ENCODE results near the gene SH3RF2. TPM values are rescaled to one million over a fixed set of nuclear protein-coding genes. Genes with fewer than 3 reads are reported as not detected.

SH3RF2 gene
- total RNA-seq, 2 experiments from 2014 or later, result not detected

DNA sequence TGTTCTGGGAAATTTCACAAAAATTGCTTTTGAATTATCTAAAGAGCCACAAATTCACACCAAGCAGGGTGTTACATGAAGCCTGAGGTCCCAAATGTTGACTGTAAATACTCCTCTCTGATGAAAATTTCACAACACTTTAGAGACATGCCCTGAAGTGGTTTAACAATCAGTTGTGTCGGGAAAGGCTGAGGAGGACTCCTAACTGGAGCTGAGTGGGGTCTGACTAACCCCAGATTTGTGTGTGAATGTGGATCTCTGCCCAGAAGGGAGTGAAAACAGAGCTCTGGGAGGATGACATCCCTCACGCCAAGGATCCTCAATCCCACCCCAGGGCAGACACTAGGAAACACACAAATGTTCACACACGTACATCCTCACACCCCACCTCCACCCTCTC, 32.5 kb upstream of the SH3RF2 start:
- intact Hi-C loops (cut with micrococcal nuclease; ENCODE audit: unreplicated experiment), result no loop called here
- H3K4me2 ChIP-seq (ENCODE audit: low read length), result no peak overlapping the region
- no peak overlapping the region for H3K27ac ChIP-seq (ENCODE audit: low read depth, low read length, poor library complexity, severe bottlenecking)
- H3K79me2 ChIP-seq (ENCODE audit: insufficient read depth, low read depth, low read length), result no peaks in the 10 kb centered on the region
- no peaks in the 10 kb centered on the region for H3K36me3 ChIP-seq (ENCODE audit: insufficient read depth, low read length)
- H3K9me3 ChIP-seq (ENCODE audit: low read length), result no peaks in the 10 kb centered on the region
- ChIA-PET CTCF (ENCODE audit: unreplicated experiment) (no interaction called here), POLR2A (interaction anchor here (0.6 kb wide), 1 partner anchor 255 kb away, joined by 3 read pairs; no protein-coding TSS in a partner anchor)
- BruUV-seq (replicated peaks), result no TSS peak
- no peak overlapping the region for H3K4me3 ChIP-seq (ENCODE audit: low read depth, low read length, poor library complexity, severe bottlenecking)
- H3K9me2 ChIP-seq (ENCODE audit: insufficient read depth, low read length), result no peaks in the 10 kb centered on the region
- H2AFZ ChIP-seq (ENCODE audit: low read length), result no peak overlapping the region
- no peak for DNase-seq (ENCODE audit: low spot score)
- no peaks in the 10 kb centered on the region for H3K4me1 ChIP-seq (ENCODE audit: insufficient read depth, low read length, poor library complexity, severe bottlenecking)
- no peak for TF ChIP-seq EZH2phosphoT487 (IDR thresholded peaks at IDR 0.05; ENCODE audit: borderline replicate concordance, low read depth, low read length)
- TF ChIP-seq, protein P1, sequence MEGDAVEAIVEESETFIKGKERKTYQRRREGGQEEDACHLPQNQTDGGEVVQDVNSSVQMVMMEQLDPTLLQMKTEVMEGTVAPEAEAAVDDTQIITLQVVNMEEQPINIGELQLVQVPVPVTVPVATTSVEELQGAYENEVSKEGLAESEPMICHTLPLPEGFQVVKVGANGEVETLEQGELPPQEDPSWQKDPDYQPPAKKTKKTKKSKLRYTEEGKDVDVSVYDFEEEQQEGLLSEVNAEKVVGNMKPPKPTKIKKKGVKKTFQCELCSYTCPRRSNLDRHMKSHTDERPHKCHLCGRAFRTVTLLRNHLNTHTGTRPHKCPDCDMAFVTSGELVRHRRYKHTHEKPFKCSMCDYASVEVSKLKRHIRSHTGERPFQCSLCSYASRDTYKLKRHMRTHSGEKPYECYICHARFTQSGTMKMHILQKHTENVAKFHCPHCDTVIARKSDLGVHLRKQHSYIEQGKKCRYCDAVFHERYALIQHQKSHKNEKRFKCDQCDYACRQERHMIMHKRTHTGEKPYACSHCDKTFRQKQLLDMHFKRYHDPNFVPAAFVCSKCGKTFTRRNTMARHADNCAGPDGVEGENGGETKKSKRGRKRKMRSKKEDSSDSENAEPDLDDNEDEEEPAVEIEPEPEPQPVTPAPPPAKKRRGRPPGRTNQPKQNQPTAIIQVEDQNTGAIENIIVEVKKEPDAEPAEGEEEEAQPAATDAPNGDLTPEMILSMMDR (conservative IDR thresholded peaks at IDR 0.05; ENCODE audit: low read length), result no peak
- no peaks in the 10 kb centered on the region for H4K20me1 ChIP-seq (ENCODE audit: insufficient read depth, low read length)

DNA sequence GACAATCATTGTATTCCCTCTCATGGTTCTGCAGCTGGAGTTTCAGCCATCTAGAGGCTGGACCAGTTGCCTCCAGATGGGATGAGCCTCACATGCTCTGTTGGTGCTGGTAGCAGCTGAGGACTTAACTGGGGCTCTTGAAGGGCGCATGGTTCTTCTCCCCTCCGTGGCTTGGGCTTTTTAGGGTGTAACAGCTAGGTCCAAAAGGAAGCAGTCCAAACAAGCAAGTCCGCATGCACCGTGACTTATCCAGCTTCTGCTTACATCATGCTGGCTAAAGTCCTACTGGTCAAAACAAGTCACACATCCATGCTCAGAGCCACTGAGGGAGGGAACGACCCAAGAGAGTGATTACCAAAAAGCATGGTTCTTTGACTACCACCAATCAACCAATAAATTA, 31.6 kb upstream of the SH3RF2 start:
- TF ChIP-seq, protein P1 (conservative IDR thresholded peaks at IDR 0.05; ENCODE audit: low read length), result no peak
- no peak for TF ChIP-seq EZH2phosphoT487 (IDR thresholded peaks at IDR 0.05; ENCODE audit: borderline replicate concordance, low read depth, low read length)
- Histone ChIP-seq H3K36me3 (ENCODE audit: insufficient read depth, low read length) (no peaks in the 10 kb centered on the region), H4K20me1 (ENCODE audit: insufficient read depth, low read length) (no peaks in the 10 kb centered on the region), H2AFZ (ENCODE audit: low read length) (no peak overlapping the region), H3K27ac (ENCODE audit: low read depth, low read length, poor library complexity, severe bottlenecking) (no peak overlapping the region), H3K79me2 (ENCODE audit: insufficient read depth, low read depth, low read length) (no peaks in the 10 kb centered on the region), H3K9me2 (ENCODE audit: insufficient read depth, low read length) (no peaks in the 10 kb centered on the region), H3K4me3 (ENCODE audit: low read depth, low read length, poor library complexity, severe bottlenecking) (no peak overlapping the region), H3K4me1 (ENCODE audit: insufficient read depth, low read length, poor library complexity, severe bottlenecking) (no peaks in the 10 kb centered on the region), H3K4me2 (ENCODE audit: low read length) (no peak overlapping the region), H3K9me3 (ENCODE audit: low read length) (no peaks in the 10 kb centered on the region)
- intact Hi-C loops (cut with micrococcal nuclease; ENCODE audit: unreplicated experiment), result no loop called here
- no peak for DNase-seq (ENCODE audit: low spot score)
- CTCF ChIA-PET (ENCODE audit: unreplicated experiment), result no interaction called here
- POLR2A ChIA-PET, result no interaction called here
- no TSS peak for BruUV-seq (replicated peaks)

DNA sequence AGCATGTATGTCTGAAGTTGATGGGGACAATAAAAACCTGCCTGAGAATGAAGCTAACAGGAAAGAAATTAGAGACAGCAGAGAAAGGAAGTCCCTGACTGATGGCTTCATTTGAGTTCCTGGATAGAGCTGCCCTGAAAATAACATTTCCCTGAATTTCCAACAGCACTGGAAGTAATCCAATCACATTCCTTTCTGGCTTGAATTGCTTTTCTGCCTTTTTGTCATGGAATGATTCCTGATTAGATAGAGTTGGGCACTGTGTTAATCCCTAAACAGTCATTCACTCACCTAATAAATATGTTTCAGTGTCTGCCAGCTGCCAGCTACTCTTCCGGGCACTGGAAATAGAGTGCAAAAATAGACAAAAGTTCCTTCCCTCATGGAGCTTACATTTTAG, 30.0 kb upstream of the SH3RF2 start:
- no TSS peak for BruUV-seq (replicated peaks)
- CTCF ChIA-PET (ENCODE audit: unreplicated experiment), result no interaction called here

More for the DNA sequence above, 30.0 kb upstream of the SH3RF2 start:
- Histone ChIP-seq H3K4me2 (ENCODE audit: low read length) (no peak overlapping the region), H2AFZ (ENCODE audit: low read length) (no peak overlapping the region), H3K9me3 (ENCODE audit: low read length) (no peaks in the 10 kb centered on the region), H4K20me1 (ENCODE audit: insufficient read depth, low read length) (no peaks in the 10 kb centered on the region), H3K36me3 (ENCODE audit: insufficient read depth, low read length) (no peaks in the 10 kb centered on the region), H3K4me1 (ENCODE audit: insufficient read depth, low read length, poor library complexity, severe bottlenecking) (no peaks in the 10 kb centered on the region), H3K27ac (ENCODE audit: low read depth, low read length, poor library complexity, severe bottlenecking) (no peak overlapping the region), H3K9me2 (ENCODE audit: insufficient read depth, low read length) (no peaks in the 10 kb centered on the region), H3K79me2 (ENCODE audit: insufficient read depth, low read depth, low read length) (no peaks in the 10 kb centered on the region), H3K4me3 (ENCODE audit: low read depth, low read length, poor library complexity, severe bottlenecking) (no peak overlapping the region)
- intact Hi-C loops (cut with micrococcal nuclease; ENCODE audit: unreplicated experiment), result no loop called here
- POLR2A ChIA-PET, result interaction anchor here (0.7 kb wide), 2 partner anchors 500 to 750 kb away, joined by 3 read pairs; no protein-coding TSS in a partner anchor
- TF ChIP-seq EZH2phosphoT487 (IDR thresholded peaks at IDR 0.05; ENCODE audit: borderline replicate concordance, low read depth, low read length), result no peak
- TF ChIP-seq, protein P1 (conservative IDR thresholded peaks at IDR 0.05; ENCODE audit: low read length), result no peak
- DNase-seq (ENCODE audit: low spot score), result no peak

Data from OCI-LY7 (cell line).